DMS79 treated with DMSO at 0.1 percent for 48 hours (cell line): ENCODE results near the gene IL1RAPL2.
"Not testable (repeated sequence)": the region's sequence is repeated elsewhere in the genome, so short reads cannot be mapped to it uniquely, and the experiment has no call there.

Source experiments
- DNase-seq: peaks from one replicate; lab custom pipeline; 2025; lab: John Stamatoyannopoulos, UW

IL1RAPL2 gene

DNA sequence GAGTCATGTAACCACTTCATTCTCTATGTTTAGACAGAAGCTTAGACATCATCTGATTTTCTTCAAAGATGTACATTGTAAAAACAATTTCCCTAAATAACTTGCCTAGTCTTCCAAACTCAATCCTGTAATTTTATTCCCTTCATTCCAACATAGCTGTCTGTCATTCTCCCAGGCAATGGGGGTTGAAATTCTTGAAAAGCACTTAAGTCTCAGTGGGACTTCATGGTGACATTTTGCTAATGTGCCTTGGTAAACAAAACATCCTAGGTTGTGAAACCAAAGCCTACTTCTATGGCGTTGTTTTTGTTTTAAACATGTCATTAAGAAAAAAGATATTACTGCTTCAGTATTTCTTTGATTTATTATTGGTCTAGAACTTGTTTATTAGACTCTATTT lies 1134.3 kb downstream of the IL1RAPL2 start:
- no peak for DNase-seq

- DNase-seq, result no peak
These were observed 1135.5 kb downstream of the IL1RAPL2 start for GRCh38 chrX:105701310-105702052.

- no peak for DNase-seq
These were observed 1137.9 kb downstream of the IL1RAPL2 start for GRCh38 chrX:105703876-105704275.

DNA sequence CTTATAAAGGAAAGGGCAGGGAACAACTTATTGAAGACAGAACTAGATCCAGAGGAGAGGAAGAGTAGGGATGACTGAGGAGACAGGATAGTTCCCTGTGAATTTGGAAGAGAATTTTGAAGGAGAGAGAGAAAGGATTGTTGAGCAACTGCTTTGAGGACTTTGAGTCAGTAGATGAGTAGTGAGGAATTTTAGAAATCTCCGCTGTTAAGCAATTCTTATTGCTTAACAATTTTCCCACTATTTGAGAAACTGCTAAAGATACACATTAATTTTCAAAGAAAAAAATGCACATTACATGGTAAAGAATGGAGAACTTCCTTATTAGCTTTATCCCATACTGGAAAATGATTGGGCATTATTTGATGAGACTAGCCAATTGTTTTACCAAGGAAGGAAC lies 1140.0 kb downstream of the IL1RAPL2 start:
- no peak for DNase-seq

GRCh38 chrX:105711805-105712204 lies 1145.8 kb downstream of the IL1RAPL2 start:
- DNase-seq, result no peak

DNA sequence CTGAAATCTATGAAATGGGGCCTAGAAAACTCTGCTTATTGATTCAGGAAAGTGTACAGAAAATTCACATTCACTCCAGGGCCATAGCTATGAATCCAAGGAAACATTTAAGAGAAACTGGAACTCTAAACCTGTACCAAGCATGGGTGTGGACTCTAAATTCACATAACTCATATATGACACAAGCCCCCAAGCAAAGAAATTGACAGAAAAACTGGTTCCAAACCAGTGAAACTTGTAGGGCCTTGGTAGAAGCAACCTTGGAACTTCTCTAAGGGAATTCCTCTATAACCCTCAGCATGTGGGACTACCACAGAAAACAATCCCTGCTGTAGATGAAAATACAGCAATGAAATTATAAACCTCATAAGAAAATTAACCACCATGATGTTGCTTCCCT lies 1149.7 kb downstream of the IL1RAPL2 start:
- no peak for DNase-seq

DNA sequence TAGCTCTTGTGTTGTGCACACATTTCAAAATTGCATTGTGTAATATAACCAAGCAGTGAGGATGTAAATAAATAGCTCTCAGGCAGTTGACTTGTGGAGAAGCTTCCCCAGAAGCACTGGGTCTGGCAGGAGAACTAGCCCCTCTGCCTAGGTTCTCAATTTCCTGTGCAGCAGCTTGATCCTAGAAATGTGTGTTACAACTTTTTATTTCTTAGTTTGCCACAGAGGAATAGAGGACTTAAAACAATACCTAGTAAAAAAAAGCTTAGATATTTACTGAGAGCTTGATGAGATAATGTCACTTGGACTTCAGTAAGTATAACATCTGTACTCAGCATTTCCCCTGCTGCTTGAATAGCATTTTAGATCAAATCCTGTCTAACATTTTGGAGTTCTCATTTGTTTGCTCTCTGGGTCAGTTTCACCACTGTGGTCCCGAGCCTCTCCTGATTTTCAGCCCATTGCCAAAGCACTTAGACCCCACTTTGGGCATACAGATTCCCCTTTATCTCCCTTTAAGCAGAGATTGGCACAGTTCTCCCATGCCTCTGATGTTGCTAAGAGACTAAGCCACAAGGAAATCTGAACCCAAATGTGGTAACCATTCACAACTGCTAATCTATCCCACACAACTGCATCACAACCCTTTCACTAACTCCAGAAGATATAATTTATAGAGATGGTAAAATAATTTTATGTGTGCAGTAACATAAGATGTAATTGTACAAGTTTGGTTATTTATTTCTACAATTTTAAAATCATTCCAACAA lies 1158.2 kb downstream of the IL1RAPL2 start:
- DNase-seq, result no peak

- DNase-seq, result no peak
These were observed 1159.2 kb downstream of the IL1RAPL2 start for GRCh38 chrX:105725228-105725627.

- no peak for DNase-seq
These were observed 1172.2 kb downstream of the IL1RAPL2 start for GRCh38 chrX:105738162-105738561.

- DNase-seq, result no peak
These were observed 1178.3 kb downstream of the IL1RAPL2 start for GRCh38 chrX:105744291-105744690.

- no peak for DNase-seq
These were observed 1178.9 kb downstream of the IL1RAPL2 start for GRCh38 chrX:105744946-105745345.

- no peak for DNase-seq
These were observed 1179.9 kb downstream of the IL1RAPL2 start for GRCh38 chrX:105745863-105746262.

DNA sequence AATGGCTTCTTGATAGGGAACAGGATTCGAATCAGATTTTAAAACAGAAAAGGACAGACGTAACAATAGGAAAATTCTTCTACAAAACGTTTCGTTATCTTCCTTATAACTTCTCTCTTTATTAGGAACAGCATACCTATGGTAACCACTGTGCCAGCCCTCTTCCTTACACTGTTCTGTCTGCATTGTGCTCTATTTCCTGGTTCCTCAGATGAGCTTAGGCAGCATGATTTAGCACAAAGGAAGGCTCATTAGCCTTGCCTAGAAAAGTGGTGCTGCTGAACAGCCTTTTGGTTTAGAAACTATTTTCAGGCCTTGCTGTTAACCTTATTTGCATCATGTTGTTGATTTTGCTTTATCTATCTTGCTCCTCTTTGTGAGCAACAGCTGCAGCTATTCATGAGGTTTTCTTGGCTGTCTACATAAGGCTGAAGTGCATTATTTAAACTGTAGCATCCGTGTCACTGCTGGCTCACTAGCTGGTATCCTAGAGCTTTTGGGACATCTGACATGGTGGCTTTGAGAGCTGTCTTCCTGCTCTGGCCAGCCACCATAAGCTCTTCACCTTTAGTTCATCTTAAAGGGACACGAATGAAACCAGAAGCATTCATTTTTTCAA lies 1186.4 kb downstream of the IL1RAPL2 start:
- DNase-seq, result no peak

DNA sequence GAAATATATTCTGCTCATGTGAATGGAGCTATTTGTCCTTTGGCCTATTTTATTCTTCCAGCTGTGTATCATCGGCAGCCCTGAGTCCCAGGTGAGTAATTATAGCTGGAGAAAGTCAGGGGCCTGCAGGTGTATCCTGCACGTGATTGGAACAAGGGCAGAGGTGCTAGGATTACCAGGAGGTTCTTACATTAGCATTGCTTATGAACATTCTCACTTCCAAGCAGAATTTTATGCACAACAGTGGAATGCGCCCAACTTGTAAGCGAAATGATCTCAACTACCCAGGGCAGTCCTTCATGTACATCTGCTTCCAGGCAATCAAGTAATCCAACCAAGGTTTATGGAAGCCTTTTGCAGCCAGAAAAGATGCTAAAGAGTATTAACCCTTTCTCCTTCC lies 1187.4 kb downstream of the IL1RAPL2 start:
- DNase-seq, result no peak

GRCh38 chrX:105754286-105754964 lies 1188.4 kb downstream of the IL1RAPL2 start:
- no peak for DNase-seq

DNA sequence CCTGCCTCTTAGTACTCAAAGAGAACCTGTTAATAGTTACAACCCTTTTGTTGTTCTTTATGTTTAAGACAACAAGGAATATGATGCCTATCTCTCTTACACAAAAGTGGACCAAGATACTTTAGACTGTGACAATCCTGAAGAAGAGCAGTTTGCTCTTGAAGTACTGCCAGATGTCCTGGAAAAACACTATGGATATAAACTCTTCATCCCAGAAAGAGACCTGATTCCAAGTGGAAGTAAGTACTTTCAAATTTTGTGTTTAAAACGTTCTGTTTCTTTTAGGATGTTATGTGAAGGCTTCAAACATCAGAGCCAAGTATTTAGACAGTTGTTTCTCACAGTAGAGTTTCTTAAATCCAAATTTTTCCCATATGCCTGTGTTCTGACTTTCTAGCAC lies 1189.1 kb downstream of the IL1RAPL2 start:
- no peak for DNase-seq

DNA sequence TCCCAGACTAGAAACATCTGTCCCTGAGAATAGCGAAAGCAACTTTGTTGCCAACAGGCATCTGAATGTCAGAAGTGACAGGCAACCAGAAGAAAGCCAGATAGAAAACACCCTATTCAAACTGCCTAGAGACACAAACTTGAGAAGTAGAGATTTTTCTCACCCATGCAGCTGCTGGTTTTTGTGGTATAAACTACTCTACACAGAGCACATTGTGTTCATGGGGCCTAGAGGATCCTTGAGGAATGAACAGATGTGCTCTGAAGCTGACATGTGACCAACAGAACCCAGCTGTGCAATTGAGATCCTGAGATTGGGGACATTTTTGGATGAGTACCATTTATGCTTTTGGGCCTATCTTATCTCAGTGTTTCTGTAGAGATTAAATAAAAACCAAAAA lies 1192.8 kb downstream of the IL1RAPL2 start:
- no peak for DNase-seq

GRCh38 chrX:105759598-105759997 lies 1193.6 kb downstream of the IL1RAPL2 start:
- no peak for DNase-seq

DNA sequence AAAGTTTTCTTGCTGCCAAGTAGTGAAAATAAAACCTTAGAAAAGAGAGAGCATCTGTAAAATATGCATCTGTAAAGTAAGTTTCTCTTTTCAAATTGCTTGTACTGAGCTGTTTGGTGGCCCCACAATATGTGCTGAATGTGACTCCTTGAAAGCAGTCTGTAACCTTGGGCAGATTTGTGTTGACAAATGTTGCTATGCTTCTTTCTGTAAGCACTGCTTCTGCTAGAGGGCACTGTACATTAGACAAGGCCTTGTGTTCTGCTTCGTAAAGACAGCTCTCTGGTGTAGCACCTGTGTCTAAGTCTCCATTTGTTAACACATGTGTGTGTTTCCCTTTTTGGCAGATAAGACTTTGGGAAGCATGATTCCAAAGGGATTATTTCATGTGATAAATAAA lies 1199.7 kb downstream of the IL1RAPL2 start:
- DNase-seq, result no peak

- DNase-seq, result no peak
These were observed 1207.8 kb downstream of the IL1RAPL2 start for GRCh38 chrX:105773801-105774200.

DNA sequence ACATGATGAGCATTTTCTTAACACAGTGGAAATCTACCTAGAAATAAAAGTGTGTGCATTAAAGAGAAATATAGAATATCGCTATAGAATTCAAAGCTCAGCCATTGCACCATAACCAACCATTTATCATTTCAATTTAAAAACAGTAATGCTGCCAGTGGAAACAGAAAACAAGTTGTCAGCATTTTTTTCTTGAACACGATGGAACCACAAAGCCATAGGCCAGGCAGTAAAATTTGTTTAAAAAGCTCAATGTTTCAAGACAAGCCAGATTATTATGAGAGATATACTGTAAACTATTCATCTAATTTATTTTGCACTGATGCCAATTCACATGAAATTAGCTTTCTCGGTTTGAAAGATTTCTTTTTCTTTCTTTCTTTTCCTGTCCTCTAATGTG lies 1209.7 kb downstream of the IL1RAPL2 start:
- DNase-seq, result no peak

GRCh38 chrX:105781804-105782203 lies 1215.8 kb downstream of the IL1RAPL2 start:
- no peak for DNase-seq

DNA sequence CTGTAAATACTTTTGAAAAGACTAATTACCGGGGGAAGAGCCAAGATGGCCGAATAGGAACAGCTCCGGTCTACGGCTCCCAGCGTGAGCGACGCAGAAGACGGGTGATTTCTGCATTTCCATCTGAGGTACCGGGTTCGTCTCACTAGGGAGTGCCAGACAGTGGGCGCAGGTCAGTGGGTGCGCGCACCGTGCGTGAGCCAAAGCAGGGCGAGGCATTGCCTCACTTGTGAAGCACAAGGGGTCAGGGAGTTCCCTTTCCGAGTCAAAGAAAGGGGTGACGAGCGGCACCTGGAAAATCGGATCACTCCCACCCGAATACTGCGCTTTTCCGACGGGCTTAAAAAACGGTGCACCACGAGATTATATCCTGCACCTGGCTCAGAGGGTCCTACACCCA lies 1230.9 kb downstream of the IL1RAPL2 start:
- not testable (repeated sequence) for DNase-seq
